VCaP (cell line): ENCODE data around the gene ZNF844.
A peak's percentile ranks its signal among the peaks of the same experiment; 100 is the strongest.
"Not testable (repeated sequence)": the region's sequence is repeated elsewhere in the genome, so short reads cannot be mapped to it uniquely, and the experiment has no call there.

Experiments
- H3K27ac ChIP-seq: fragments of 450-650 bp; 2 replicates; pipeline ENCODE4 v1.5.1; 2017
- CTCF ChIP-seq: fragments of 450-650 bp; conservative IDR thresholded peaks from 2 replicates; pipeline ENCODE4 v1.5.1; 2017; ENCODE audit warnings: mild to moderate bottlenecking, moderate library complexity

Gene ZNF844

GRCh38 chr19:12042893-12043292 is 21.6 kb upstream of the ZNF844 start:
- no peak for TF ChIP-seq CTCF
- H3K27ac ChIP-seq, result no peak overlapping the region

DNA sequence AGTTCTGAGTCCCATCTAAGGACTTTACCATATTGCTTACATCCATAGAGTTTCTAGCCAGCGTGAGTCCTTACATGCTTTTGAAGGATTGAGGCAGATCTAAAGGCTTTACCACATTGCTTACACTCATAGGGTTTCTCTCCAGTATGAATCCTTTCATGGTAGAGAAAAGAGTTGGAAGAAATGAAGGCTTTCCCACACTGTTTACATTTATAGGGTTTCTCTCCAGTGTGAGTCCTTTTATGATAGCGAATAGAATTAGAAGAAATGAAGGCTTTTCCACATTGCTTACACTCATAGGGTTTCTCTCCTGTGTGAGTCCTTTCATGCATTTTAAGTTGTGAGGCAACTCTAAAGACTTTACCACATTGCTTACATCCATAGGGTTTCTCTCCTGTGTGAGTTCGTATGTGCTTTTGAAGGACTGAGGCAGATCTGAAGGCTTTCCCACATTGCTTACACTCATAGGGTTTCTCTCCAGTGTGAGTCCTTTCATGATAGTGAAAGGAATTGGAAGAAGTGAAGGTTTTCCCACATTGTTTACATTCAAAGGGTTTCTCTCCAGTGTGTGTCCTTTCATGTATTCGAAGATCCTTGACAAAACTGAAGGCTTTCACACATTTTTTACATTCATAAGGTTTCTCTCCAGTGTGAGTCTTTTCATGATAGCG is 20.6 kb upstream of the ZNF844 start:
- H3K27ac ChIP-seq, result no peak overlapping the region
- no peak for TF ChIP-seq CTCF

DNA sequence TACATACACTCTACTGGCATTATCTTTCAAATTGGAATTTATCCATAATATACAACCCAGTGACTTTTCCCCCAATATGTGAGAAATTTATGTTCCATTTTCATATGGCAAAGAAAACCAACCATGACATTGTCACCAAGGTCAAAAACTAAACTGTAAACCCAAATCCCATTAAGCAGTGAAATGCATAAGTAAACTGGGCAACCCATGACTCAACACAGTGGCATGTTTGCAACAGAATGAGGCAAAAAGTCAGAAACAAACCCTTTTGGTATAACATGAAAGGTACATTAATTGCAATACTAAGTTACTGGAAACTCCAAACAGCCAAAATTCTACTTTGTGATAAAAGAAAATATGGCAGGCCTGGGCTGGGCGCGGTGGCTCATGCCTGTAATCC is 16.7 kb upstream of the ZNF844 start:
- no peak for TF ChIP-seq CTCF
- H3K27ac ChIP-seq, result no peak overlapping the region

DNA sequence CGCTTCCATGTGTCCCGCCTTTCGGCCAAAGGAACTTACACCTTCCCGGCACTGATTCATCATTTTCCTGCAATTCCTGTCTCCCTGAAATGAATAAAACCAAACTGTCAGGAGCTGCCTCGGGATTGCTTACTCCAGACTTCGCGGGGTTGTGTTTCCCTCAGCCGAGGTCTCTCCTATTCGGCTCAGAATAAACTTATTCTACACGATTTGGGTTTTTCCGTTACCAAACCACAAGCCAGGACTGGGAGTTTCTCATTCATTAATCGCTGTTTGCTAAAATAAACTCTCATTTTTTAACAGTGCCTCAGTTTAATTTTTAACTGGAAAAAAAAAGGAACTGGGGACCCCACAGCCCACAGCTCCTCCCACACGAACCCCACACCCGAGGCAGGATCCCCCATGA is 12.4 kb upstream of the ZNF844 start:
- peak overlapping the region; percentile 72 for H3K27ac ChIP-seq
- TF ChIP-seq CTCF, result no peak

DNA sequence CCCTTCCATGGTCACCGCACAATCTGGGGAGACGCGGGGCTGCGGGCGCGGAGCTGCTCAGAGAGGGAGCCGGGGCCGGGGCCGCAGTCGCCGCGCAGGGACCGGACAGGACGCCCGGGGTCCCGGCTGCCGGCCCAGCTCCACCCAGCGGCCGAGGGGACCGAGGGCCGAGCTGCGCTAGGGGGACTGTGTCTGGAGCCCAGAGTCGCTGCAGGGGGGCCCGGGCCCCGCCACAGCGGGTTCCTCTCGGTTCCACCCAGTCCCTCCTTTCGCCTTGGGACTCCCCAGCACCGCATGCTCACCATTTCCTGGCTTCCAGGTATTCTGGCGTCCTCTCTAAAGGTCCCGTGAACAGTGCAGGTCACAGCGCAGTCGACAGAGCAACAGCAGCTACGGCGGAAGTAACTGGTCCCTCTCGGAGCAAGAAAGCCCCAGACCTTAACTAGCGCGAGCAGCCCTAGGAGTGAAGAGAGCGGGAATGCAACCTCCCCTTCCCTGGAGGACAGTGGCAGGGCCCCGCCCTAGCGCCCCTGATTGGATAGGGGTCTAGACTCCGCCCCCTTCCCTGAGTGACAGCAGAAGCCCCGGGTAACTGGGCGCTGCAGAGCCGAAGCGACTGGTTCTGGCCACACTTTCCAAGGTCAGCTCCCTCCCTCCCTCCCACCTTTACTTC is 11.9 kb upstream of the ZNF844 start, which contains the start of gene ZNF878:
Gene ZNF878, minus strand, starts transcription at position 465 of the 673 bp plus-strand sequence. Its CDS starts 160 bp downstream, at position 305.
- peak within 1 kb of the TSS; percentile 72 for H3K27ac ChIP-seq
- peak; percentile 36 for TF ChIP-seq CTCF

DNA sequence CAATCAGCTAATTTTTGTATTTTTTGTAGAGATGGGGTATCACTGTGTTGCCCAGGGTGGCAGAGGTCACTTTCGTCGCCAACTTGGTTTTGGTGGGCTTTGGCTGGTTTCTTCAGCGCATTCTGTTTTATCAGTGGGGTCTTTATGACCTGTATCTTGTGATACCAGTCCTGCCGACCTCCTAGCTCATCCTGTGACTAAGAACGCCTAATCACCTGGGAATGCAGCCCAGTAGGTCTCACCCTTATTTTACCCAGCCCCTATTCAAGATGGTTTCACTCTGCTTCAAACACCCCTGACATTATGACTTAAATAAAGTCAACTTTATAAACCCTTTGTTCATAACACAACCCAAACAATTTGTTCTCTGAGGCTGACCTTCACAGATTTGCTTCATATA is 8.7 kb upstream of the ZNF844 start:
- no peak overlapping the region for H3K27ac ChIP-seq
- TF ChIP-seq CTCF, result no peak

GRCh38 chr19:12075538-12076139 is 11.1 kb downstream of the ZNF844 start:
- no peak overlapping the region for H3K27ac ChIP-seq
- no peak for TF ChIP-seq CTCF

DNA sequence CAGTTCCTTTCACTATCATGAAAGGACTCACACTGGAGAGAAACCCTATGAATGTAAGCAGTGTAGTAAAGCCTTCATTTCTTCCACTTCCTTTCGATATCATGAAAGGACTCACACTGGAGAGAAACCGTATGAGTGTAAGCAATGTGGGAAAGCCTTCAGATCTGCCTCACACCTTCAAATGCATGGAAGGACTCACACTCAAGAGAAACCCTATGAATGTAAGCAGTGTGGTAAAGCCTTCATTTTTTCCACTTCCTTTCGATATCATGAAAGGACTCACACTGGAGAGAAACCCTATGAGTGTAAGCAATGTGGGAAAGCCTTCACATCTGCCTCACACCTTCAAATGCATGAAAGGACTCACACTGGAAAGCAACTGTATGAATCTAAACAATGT is 11.8 kb downstream of the ZNF844 start:
- H3K27ac ChIP-seq, result not testable (repeated sequence)
